ENCODE data around the gene FBXO4. TPM values are rescaled to one million over a fixed set of nuclear protein-coding genes. Genes with fewer than 3 reads are reported as not detected.

Gene FBXO4
- polyA plus RNA-seq, 1 donor (not counting 4 experiments of a cell fraction or from before 2014, with no cell fraction given), result 5.6 TPM

GRCh38 chr5:41955432-41956024 is 30.4 kb downstream of the FBXO4 start:
- H3K27ac ChIP-seq (ENCODE audit: control insufficient read depth, insufficient read depth, low read length), result no peak overlapping the region
- no peak for FAIRE-seq
- no peaks in the 10 kb centered on the region for H3K4me1 ChIP-seq (ENCODE audit: control insufficient read depth, extremely low read depth, insufficient read depth, low read length)
- H3K9me3 ChIP-seq (ENCODE audit: control insufficient read depth, low read depth, low read length), result no peaks in the 10 kb centered on the region
- H3K36me3 ChIP-seq (ENCODE audit: control insufficient read depth in 2 of 2, extremely low read depth in 1 of 2, insufficient read depth in 2 of 2, low read length in 2 of 2), result no peaks in the 10 kb centered on the region
- dilution Hi-C loops (cut with MboI; ENCODE audit: extremely low pct_ligation_motif_present, low sequenced_read_pairs), result no loop called here
- no peak for TF ChIP-seq EZH2 (IDR thresholded peaks at IDR 0.05; ENCODE audit: low read length)
- no peak for TF ChIP-seq CTCF (optimal IDR thresholded peaks at IDR 0.05 in 1 of 3, IDR thresholded peaks at IDR 0.05 in 1 of 3, conservative IDR thresholded peaks at IDR 0.05 in 1 of 3; ENCODE audit: extremely low read depth in 1 of 3, insufficient read depth in 2 of 3, low read length in 3 of 3)
- H3K9me1 ChIP-seq (ENCODE audit: control insufficient read depth, extremely low read depth, insufficient read depth, low read length), result no peaks in the 10 kb centered on the region
- no peak overlapping the region for H3K4me2 ChIP-seq (ENCODE audit: control insufficient read depth, extremely low read depth, insufficient read depth, low read depth, low read length)
- H3K4me3 ChIP-seq (ENCODE audit: control insufficient read depth in 2 of 3, extremely low read depth in 1 of 3, insufficient read depth in 2 of 3, low read depth in 1 of 3, low read length in 3 of 3), result no peak overlapping the region
- H3K9ac ChIP-seq (ENCODE audit: control insufficient read depth, extremely low read depth, insufficient read depth, low read length), result no peak overlapping the region
- DNase-seq (ENCODE audit: low read depth, low spot score), result no peak
- H4K20me1 ChIP-seq (ENCODE audit: control insufficient read depth, extremely low read depth, insufficient read depth, low read length), result no peaks in the 10 kb centered on the region
- H3K27me3 ChIP-seq (ENCODE audit: control insufficient read depth, extremely low read depth, insufficient read depth, low read length), result no peaks in the 10 kb centered on the region
- H3K79me2 ChIP-seq (ENCODE audit: control insufficient read depth, insufficient read depth, low read length), result no peaks in the 10 kb centered on the region
- no peak overlapping the region for H2AFZ ChIP-seq (ENCODE audit: control insufficient read depth, low read length)

- FAIRE-seq (no peak), DNase-seq (ENCODE audit: low read depth, low spot score) (no peak)
- TF ChIP-seq EZH2 (IDR thresholded peaks at IDR 0.05; ENCODE audit: low read length), result no peak
- TF ChIP-seq CTCF (optimal IDR thresholded peaks at IDR 0.05 in 1 of 3, IDR thresholded peaks at IDR 0.05 in 1 of 3, conservative IDR thresholded peaks at IDR 0.05 in 1 of 3; ENCODE audit: extremely low read depth in 1 of 3, insufficient read depth in 2 of 3, low read length in 3 of 3), result no peak
- Histone ChIP-seq H3K9ac (ENCODE audit: control insufficient read depth, extremely low read depth, insufficient read depth, low read length) (no peak overlapping the region), H3K27me3 (ENCODE audit: control insufficient read depth, extremely low read depth, insufficient read depth, low read length) (no peaks in the 10 kb centered on the region), H3K4me2 (ENCODE audit: control insufficient read depth, extremely low read depth, insufficient read depth, low read depth, low read length) (no peak overlapping the region), H3K9me1 (ENCODE audit: control insufficient read depth, extremely low read depth, insufficient read depth, low read length) (no peaks in the 10 kb centered on the region), H2AFZ (ENCODE audit: control insufficient read depth, low read length) (no peak overlapping the region), H3K4me1 (ENCODE audit: control insufficient read depth, extremely low read depth, insufficient read depth, low read length) (no peaks in the 10 kb centered on the region), H3K9me3 (ENCODE audit: control insufficient read depth, low read depth, low read length) (peaks cover 2% of the 10 kb centered on the region), H3K27ac (ENCODE audit: control insufficient read depth, insufficient read depth, low read length) (no peak overlapping the region), H3K79me2 (ENCODE audit: control insufficient read depth, insufficient read depth, low read length) (no peaks in the 10 kb centered on the region), H3K4me3 (ENCODE audit: control insufficient read depth in 2 of 3, extremely low read depth in 1 of 3, insufficient read depth in 2 of 3, low read depth in 1 of 3, low read length in 3 of 3) (no peak overlapping the region), H4K20me1 (ENCODE audit: control insufficient read depth, extremely low read depth, insufficient read depth, low read length) (no peaks in the 10 kb centered on the region), H3K36me3 (ENCODE audit: control insufficient read depth in 2 of 2, extremely low read depth in 1 of 2, insufficient read depth in 2 of 2, low read length in 2 of 2) (no peaks in the 10 kb centered on the region)
- dilution Hi-C loops (cut with MboI; ENCODE audit: extremely low pct_ligation_motif_present, low sequenced_read_pairs), result no loop called here
Measured at GRCh38 chr5:41956943-41957342, 31.9 kb downstream of the FBXO4 start.
